ENCODE data around the gene NUDT21. TPM values are rescaled to one million over a fixed set of nuclear protein-coding genes. Genes with fewer than 3 reads are reported as not detected.
A peak's percentile ranks its signal among the peaks of the same experiment; 100 is the strongest.

NUDT21 gene
- total and polyA plus RNA-seq, 7 experiments from 2014 or later: 63.9 to 191 (median 80.7) TPM

DNA sequence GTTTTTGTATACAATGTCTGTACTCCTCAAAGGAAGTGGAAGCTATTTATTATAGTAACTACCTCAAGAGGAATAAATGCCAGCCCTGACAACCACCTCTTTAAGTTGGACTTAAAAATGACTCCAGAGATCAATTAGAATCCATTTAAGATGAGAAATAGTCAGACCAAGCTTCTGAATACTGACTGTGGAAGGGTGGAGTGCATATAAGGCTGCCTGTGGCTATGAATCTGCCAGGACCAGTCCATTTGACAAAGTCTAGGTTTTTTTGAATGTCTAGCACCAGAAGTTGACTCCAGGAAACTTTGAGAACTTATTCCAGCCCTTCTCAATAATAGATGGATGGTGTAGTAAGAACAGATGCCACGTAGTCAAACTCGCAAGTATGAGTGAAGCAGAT lies 15.2 kb upstream of the NUDT21 start:
- Histone ChIP-seq H3K27ac (ENCODE audit: low read depth, low read length) (no peak overlapping the region), H3K4me1 (ENCODE audit: control insufficient read depth in 2 of 2, insufficient read depth in 2 of 2, low read length in 2 of 2) (no peaks in the 10 kb centered on the region), H3K4me3 (ENCODE audit: low read length) (no peak overlapping the region), H3K27me3 (ENCODE audit: control insufficient read depth in 2 of 2, insufficient read depth in 2 of 2, low read length in 2 of 2) (no peaks in the 10 kb centered on the region), H3K9me3 (ENCODE audit: control insufficient read depth in 2 of 3, low read length in 3 of 3) (no peaks in the 10 kb centered on the region), H3K36me3 (ENCODE audit: control insufficient read depth in 2 of 3, insufficient read depth in 3 of 3, low read length in 3 of 3) (peaks cover 18 to 88% (median 45%) of the 10 kb centered on the region in 3 experiments)
- DNase-seq (no peak), ATAC-seq (no peak)
- peaks cover 0 to 10% (median 4%) of the 10 kb centered on the region in 7 donors for H3K4me1 Mint-ChIP-seq
- H3K36me3 Mint-ChIP-seq: peaks cover 21 to 53% (median 36%) of the 10 kb centered on the region in 5 donors
- no peaks in the 10 kb centered on the region for H3K9me3 Mint-ChIP-seq
- intact Hi-C loops (cut with micrococcal nuclease): no loop called here
- ChIA-PET CTCF (no interaction called here), POLR2A (interaction anchor here (0.7 to 1.3 kb wide), 2 partner anchors 15 to 35 kb away, joined by 3 to 5 read pairs; partner anchors contain the start of genes NUDT21 and OGFOD1)
- no peak overlapping the region for H3K27ac Mint-ChIP-seq
- H3K4me3 Mint-ChIP-seq: no peak overlapping the region
- no peaks in the 10 kb centered on the region for H3K27me3 Mint-ChIP-seq

GRCh38 chr16:56463153-56463552 lies 12.0 kb upstream of the NUDT21 start:
- H3K4me1 Mint-ChIP-seq: peaks cover 0 to 9% (median 6%) of the 10 kb centered on the region in 7 donors
- Histone ChIP-seq H3K4me3 (ENCODE audit: low read length) (no peak overlapping the region), H3K4me1 (ENCODE audit: control insufficient read depth in 2 of 2, insufficient read depth in 2 of 2, low read length in 2 of 2) (no peaks in the 10 kb centered on the region), H3K27ac (ENCODE audit: low read depth, low read length) (no peak overlapping the region), H3K36me3 (ENCODE audit: control insufficient read depth in 2 of 3, insufficient read depth in 3 of 3, low read length in 3 of 3) (peaks cover 12 to 77% (median 34%) of the 10 kb centered on the region in 3 experiments), H3K27me3 (ENCODE audit: control insufficient read depth in 2 of 2, insufficient read depth in 2 of 2, low read length in 2 of 2) (no peaks in the 10 kb centered on the region), H3K9me3 (ENCODE audit: control insufficient read depth in 2 of 3, low read length in 3 of 3) (no peaks in the 10 kb centered on the region)
- no peak for ATAC-seq
- CTCF ChIA-PET: no interaction called here
- intact Hi-C loops (cut with micrococcal nuclease): loop anchor here in 1 of 2 donors (5.0 kb wide), 1 partner anchor 34 kb away; no protein-coding TSS in a partner anchor
- no peak for DNase-seq
- POLR2A ChIA-PET: no interaction called here
- H3K36me3 Mint-ChIP-seq: peaks cover 6 to 52% (median 39%) of the 10 kb centered on the region in 5 donors
- no peak overlapping the region for H3K27ac Mint-ChIP-seq
- H3K27me3 Mint-ChIP-seq: no peaks in the 10 kb centered on the region
- H3K4me3 Mint-ChIP-seq: no peak overlapping the region
- no peaks in the 10 kb centered on the region for H3K9me3 Mint-ChIP-seq

DNA sequence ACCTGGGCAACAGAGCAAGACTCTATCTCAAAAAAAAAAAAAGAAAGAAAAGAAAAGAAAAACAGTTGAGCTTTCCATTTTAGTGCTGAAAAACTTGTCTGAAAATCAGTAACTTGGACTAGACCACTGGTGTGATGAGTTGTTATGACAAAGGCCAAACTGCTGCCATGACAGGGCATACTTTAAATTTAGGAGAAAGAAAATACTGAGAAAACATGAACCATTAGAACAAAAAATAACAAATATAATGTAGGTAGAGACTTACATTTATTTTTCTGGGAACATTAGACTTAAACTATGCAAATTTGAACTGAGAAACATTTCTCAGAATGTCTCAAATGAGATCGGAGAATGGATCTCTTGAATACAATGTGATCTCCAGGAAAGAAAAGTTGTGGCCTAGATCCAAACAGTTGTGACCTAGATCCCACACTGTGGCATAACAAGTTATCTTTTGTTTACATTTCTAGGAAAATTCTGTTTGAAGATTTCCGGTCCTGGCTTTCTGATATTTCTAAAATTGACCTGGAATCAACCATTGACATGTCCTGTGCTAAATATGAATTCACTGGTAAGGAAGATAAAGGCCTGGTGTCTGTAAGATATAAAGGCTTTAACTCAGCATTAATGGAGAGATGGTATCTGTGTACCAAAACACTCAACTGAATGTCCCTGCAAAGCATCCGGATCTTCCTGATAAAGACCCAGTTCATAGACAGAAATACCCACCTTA lies 11.1 kb upstream of the NUDT21 start:
- no peak for DNase-seq
- H3K9me3 ChIP-seq (ENCODE audit: control insufficient read depth in 2 of 3, low read length in 3 of 3): no peaks in the 10 kb centered on the region
- no peak overlapping the region for H3K4me3 ChIP-seq (ENCODE audit: low read length)
- no peak for ATAC-seq
- POLR2A ChIA-PET: no interaction called here
- peak overlapping the region in 3 of 9 donors; percentile 21 to 40 (median 34) for H3K27ac Mint-ChIP-seq
- CTCF ChIA-PET: no interaction called here
- H3K36me3 Mint-ChIP-seq: peaks cover 6 to 58% (median 44%) of the 10 kb centered on the region in 5 donors
- H3K9me3 Mint-ChIP-seq: no peaks in the 10 kb centered on the region
- peaks cover 0 to 14% (median 9%) of the 10 kb centered on the region in 7 donors for H3K4me1 Mint-ChIP-seq
- no peaks in the 10 kb centered on the region for H3K4me1 ChIP-seq (ENCODE audit: control insufficient read depth in 2 of 2, insufficient read depth in 2 of 2, low read length in 2 of 2)
- intact Hi-C loops (cut with micrococcal nuclease): loop anchor here in 1 of 2 donors (5.0 kb wide), 1 partner anchor 35 kb away; no protein-coding TSS in a partner anchor
- H3K27ac ChIP-seq (ENCODE audit: low read depth, low read length): no peak overlapping the region
- peaks cover 12 to 76% (median 28%) of the 10 kb centered on the region in 3 experiments for H3K36me3 ChIP-seq (ENCODE audit: control insufficient read depth in 2 of 3, insufficient read depth in 3 of 3, low read length in 3 of 3)
- no peak overlapping the region for H3K4me3 Mint-ChIP-seq
- H3K27me3 Mint-ChIP-seq: no peaks in the 10 kb centered on the region
- H3K27me3 ChIP-seq (ENCODE audit: control insufficient read depth in 2 of 2, insufficient read depth in 2 of 2, low read length in 2 of 2): no peaks in the 10 kb centered on the region

GRCh38 chr16:56460101-56460500 lies 9.0 kb upstream of the NUDT21 start:
- Histone ChIP-seq H3K36me3 (ENCODE audit: control insufficient read depth in 2 of 3, insufficient read depth in 3 of 3, low read length in 3 of 3) (peaks cover 11 to 72% (median 27%) of the 10 kb centered on the region in 3 experiments), H3K9me3 (ENCODE audit: control insufficient read depth in 2 of 3, low read length in 3 of 3) (no peaks in the 10 kb centered on the region), H3K27me3 (ENCODE audit: control insufficient read depth in 2 of 2, insufficient read depth in 2 of 2, low read length in 2 of 2) (no peaks in the 10 kb centered on the region), H3K4me1 (ENCODE audit: control insufficient read depth in 2 of 2, insufficient read depth in 2 of 2, low read length in 2 of 2) (no peaks in the 10 kb centered on the region), H3K4me3 (ENCODE audit: low read length) (no peak overlapping the region), H3K27ac (ENCODE audit: low read depth, low read length) (no peak overlapping the region)
- no peaks in the 10 kb centered on the region for H3K9me3 Mint-ChIP-seq
- H3K4me1 Mint-ChIP-seq: peaks cover 9 to 33% (median 17%) of the 10 kb centered on the region in 7 donors
- no peak overlapping the region for H3K4me3 Mint-ChIP-seq
- ATAC-seq (no peak), DNase-seq (no peak)
- ChIA-PET POLR2A (interaction anchor here (1.0 kb wide), 1 partner anchor 9 kb away, joined by 3 read pairs; the partner anchor contains the start of genes NUDT21 and OGFOD1), CTCF (no interaction called here)
- no peaks in the 10 kb centered on the region for H3K27me3 Mint-ChIP-seq
- H3K36me3 Mint-ChIP-seq: peaks cover 10 to 61% (median 47%) of the 10 kb centered on the region in 5 donors
- intact Hi-C loops (cut with micrococcal nuclease): loop anchor here in 1 of 2 donors (5.0 kb wide), 1 partner anchor 37 kb away; no protein-coding TSS in a partner anchor
- H3K27ac Mint-ChIP-seq: no peak overlapping the region

DNA sequence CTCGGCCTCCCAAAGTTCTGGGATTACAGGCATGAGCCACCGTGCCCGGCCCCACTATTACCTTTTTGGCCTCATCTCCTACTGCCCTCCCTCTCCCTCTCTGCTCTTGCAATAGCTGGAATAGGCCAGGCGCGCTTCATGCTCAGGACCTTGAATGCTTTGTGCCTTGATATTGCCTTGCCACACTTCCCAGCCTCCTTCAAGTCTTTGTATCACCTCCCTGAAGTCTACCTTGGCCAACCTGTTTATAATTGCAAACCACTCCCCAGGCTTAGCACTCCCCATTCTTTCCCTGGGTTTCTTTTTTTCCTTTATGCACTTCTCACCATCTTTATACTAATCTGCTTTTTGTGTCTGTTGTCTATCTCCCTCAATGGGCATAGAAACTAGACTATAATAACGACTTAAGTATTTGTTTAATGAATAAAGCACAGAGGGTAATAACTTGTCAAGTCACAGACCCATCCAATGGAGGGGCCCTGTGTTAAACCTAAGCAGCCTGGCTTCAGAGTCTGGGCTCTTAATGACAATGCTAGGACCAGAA lies 6.9 kb upstream of the NUDT21 start:
- Mint-ChIP-seq H3K4me1 (peaks cover 13 to 36% (median 27%) of the 10 kb centered on the region in 7 donors), H3K9me3 (no peaks in the 10 kb centered on the region), H3K27ac (peak overlapping the region in 2 of 9 donors; percentile 49 to 74), H3K27me3 (no peaks in the 10 kb centered on the region), H3K36me3 (peaks cover 17 to 66% (median 48%) of the 10 kb centered on the region in 5 donors), H3K4me3 (no peak overlapping the region)
- Histone ChIP-seq H3K9me3 (ENCODE audit: control insufficient read depth in 2 of 3, low read length in 3 of 3) (no peaks in the 10 kb centered on the region), H3K27me3 (ENCODE audit: control insufficient read depth in 2 of 2, insufficient read depth in 2 of 2, low read length in 2 of 2) (no peaks in the 10 kb centered on the region), H3K4me1 (ENCODE audit: control insufficient read depth in 2 of 2, insufficient read depth in 2 of 2, low read length in 2 of 2) (peaks cover 0 to 3% of the 10 kb centered on the region in 2 donors), H3K27ac (ENCODE audit: low read depth, low read length) (no peak overlapping the region), H3K4me3 (ENCODE audit: low read length) (no peak overlapping the region), H3K36me3 (ENCODE audit: control insufficient read depth in 2 of 3, insufficient read depth in 3 of 3, low read length in 3 of 3) (peaks cover 11 to 54% (median 26%) of the 10 kb centered on the region in 3 experiments)
- DNase-seq (no peak), ATAC-seq (no peak)
- ChIA-PET POLR2A (no interaction called here), CTCF (no interaction called here)
- intact Hi-C loops (cut with micrococcal nuclease): no loop called here

- ChIA-PET CTCF (interaction anchor here (0.7 to 1.4 kb wide), 2 partner anchors 25 to 35 kb away, joined by 3 to 4 read pairs; no protein-coding TSS in a partner anchor), POLR2A (interaction anchor here (0.5 to 1.6 kb wide), 13 partner anchors 8 to 1283 kb away, joined by 3 to 5 read pairs (median 4); partner anchors contain the start of genes KATNB1, PSME3IP1 and RSPRY1)
- intact Hi-C loops (cut with micrococcal nuclease): loop anchor here (1.0 to 5.0 kb wide), 14 partner anchors 27 to 1550 kb away; partner anchors contain the start of genes AMFR (in 2 of the 2), BBS2 (in 2 of the 2), HERPUD1 (in 2 of the 2) and GNAO1 (in 1 of the 2)
- Histone ChIP-seq H3K36me3 (ENCODE audit: control insufficient read depth in 2 of 3, insufficient read depth in 3 of 3, low read length in 3 of 3) (peaks cover 11 to 28% (median 24%) of the 10 kb centered on the region in 3 experiments), H3K4me1 (ENCODE audit: control insufficient read depth in 2 of 2, insufficient read depth in 2 of 2, low read length in 2 of 2) (peaks cover 24 to 42% of the 10 kb centered on the region in 2 donors), H3K4me3 (ENCODE audit: low read length) (peak overlapping the region; percentile 96), H3K27me3 (ENCODE audit: control insufficient read depth in 2 of 2, insufficient read depth in 2 of 2, low read length in 2 of 2) (no peaks in the 10 kb centered on the region), H3K9me3 (ENCODE audit: control insufficient read depth in 2 of 3, low read length in 3 of 3) (no peaks in the 10 kb centered on the region), H3K27ac (ENCODE audit: low read depth, low read length) (peak overlapping the region; percentile 92)
- H3K36me3 Mint-ChIP-seq: peaks cover 20 to 34% (median 25%) of the 10 kb centered on the region in 5 donors
- H3K4me3 Mint-ChIP-seq: peak overlapping the region; percentile 94 to 100 (median 97)
- peak overlapping the region; percentile 92 to 98 (median 93) for H3K27ac Mint-ChIP-seq
- ATAC-seq (peak; percentile 36), DNase-seq (peak in 2 of 9 donors; percentile 1 to 3)
- peaks cover 50 to 79% (median 72%) of the 10 kb centered on the region in 7 donors for H3K4me1 Mint-ChIP-seq
- no peaks in the 10 kb centered on the region for H3K9me3 Mint-ChIP-seq
- no peaks in the 10 kb centered on the region for H3K27me3 Mint-ChIP-seq
Observed at GRCh38 chr16:56451753-56452689, 889 bp upstream of the NUDT21 start.

Data from naive thymus-derived CD4-positive, alpha-beta T cell (primary cell).